Nephron progenitor cell (in vitro differentiated cells): ENCODE data around the gene TMEM63C.
"Not testable (repeated sequence)": the region's sequence is repeated elsewhere in the genome, so short reads cannot be mapped to it uniquely, and the experiment has no call there.

Experiments
- DNase-seq: peaks from one replicate; pipeline ENCODE4 v3.0.0; 2021
- H3K27ac Mint-ChIP-seq: 2 replicates; pipeline ENCODE4 v1.8.0; 2021; ENCODE audit warnings: mild to moderate bottlenecking, moderate library complexity, mixed read lengths
- H3K27me3 Mint-ChIP-seq: 2 replicates; pipeline ENCODE4 v1.8.0; 2021; ENCODE audit warnings: mild to moderate bottlenecking, low read depth, mixed read lengths; ENCODE audit not compliant: poor library complexity
- H3K36me3 Mint-ChIP-seq: 2 replicates; pipeline ENCODE4 v1.8.0; 2021; ENCODE audit warnings: low read depth, mixed read lengths
- H3K4me1 Mint-ChIP-seq: 2 replicates; pipeline ENCODE4 v1.8.0; 2021; ENCODE audit warnings: mixed read lengths
- H3K4me3 Mint-ChIP-seq: 2 replicates; pipeline ENCODE4 v1.8.0; 2021; ENCODE audit warnings: mild to moderate bottlenecking, moderate library complexity, mixed read lengths
- H3K9me3 Mint-ChIP-seq: 2 replicates; pipeline ENCODE4 v1.8.0; 2021; ENCODE audit warnings: mild to moderate bottlenecking, moderate library complexity, mixed read lengths
- TF ChIP-seq, protein P1 (sequence below): fragments of 200-600 bp; sonication (generic); IDR thresholded peaks from 2 replicates; pipeline ENCODE4 v1.5.0; 2021; ENCODE audit warnings: antibody characterized with exemption

The TMEM63C gene

GRCh38 chr14:77276295-77276935 is 94.8 kb downstream of the TMEM63C start:
- Mint-ChIP-seq H3K4me1 (peaks cover 6% of the 10 kb centered on the region), H3K36me3 (peaks cover 18% of the 10 kb centered on the region), H3K4me3 (no peak overlapping the region), H3K27me3 (peaks cover 31% of the 10 kb centered on the region), H3K9me3 (peaks cover 14% of the 10 kb centered on the region), H3K27ac (peak overlapping the region; percentile 64)
- TF ChIP-seq, protein P1, sequence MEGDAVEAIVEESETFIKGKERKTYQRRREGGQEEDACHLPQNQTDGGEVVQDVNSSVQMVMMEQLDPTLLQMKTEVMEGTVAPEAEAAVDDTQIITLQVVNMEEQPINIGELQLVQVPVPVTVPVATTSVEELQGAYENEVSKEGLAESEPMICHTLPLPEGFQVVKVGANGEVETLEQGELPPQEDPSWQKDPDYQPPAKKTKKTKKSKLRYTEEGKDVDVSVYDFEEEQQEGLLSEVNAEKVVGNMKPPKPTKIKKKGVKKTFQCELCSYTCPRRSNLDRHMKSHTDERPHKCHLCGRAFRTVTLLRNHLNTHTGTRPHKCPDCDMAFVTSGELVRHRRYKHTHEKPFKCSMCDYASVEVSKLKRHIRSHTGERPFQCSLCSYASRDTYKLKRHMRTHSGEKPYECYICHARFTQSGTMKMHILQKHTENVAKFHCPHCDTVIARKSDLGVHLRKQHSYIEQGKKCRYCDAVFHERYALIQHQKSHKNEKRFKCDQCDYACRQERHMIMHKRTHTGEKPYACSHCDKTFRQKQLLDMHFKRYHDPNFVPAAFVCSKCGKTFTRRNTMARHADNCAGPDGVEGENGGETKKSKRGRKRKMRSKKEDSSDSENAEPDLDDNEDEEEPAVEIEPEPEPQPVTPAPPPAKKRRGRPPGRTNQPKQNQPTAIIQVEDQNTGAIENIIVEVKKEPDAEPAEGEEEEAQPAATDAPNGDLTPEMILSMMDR = no peak
- no peak for DNase-seq

DNA sequence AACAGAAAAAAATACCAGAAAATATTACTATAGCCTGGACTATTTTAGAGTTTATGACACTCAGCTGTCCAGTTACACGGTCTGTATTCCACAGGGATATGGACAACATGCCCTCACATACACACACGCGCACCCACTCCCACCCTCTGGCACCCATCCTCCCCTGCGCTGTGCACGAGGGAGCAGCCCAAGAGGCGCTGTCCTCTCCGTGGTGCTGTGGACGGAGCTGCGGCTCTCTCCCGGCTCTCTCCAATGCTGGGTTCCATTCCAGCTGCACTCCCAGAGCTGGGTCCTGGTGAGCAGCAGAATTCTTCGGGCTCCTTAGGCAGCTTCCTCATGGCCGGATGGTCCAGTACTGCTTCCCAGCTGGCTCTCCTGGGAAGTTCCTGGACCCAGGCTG is 95.4 kb downstream of the TMEM63C start:
- no peak for DNase-seq
- H3K36me3 Mint-ChIP-seq = peaks cover 18% of the 10 kb centered on the region
- no peak overlapping the region for H3K4me3 Mint-ChIP-seq
- H3K9me3 Mint-ChIP-seq = peaks cover 11% of the 10 kb centered on the region
- peaks cover 25% of the 10 kb centered on the region for H3K27me3 Mint-ChIP-seq
- H3K4me1 Mint-ChIP-seq = peaks cover 6% of the 10 kb centered on the region
- TF ChIP-seq, protein P1 = no peak
- H3K27ac Mint-ChIP-seq = no peak overlapping the region

DNA sequence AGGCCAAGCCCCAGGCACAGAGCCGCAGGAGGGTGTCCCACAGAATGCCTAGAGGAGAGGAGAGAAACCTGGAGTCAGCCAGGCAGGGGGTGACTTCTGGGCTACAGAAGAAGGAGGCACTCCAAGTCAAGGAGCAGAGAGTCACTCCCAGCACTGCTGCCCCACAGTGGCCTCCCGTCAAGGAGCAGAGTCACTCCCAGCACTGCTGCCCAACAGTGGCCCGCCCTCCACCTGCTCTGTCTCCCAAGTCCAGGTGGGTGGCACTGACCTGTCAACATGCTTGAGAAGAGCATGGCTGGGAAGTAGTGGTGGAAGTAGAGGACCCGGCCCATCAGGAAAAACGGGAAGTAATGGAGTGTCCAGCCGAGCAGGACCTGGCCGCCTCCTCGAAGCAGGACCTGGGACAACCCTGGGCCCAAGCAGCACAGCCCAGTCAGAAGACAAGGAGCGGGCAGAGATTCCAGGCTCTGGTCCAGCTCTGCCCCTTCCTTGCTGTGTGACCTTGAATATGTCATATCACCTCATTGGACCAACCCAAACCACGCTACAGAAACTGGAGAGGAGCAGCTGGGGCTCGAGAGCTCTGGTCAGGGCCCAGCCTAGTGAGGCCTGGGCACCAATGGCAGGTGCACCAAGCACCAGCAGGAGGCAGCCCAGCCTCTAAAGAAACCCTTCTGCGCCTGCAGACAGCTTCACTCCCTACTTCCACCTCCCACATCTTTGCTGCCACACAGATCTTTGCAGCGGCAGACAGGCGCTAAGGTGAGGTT is 97.0 kb downstream of the TMEM63C start:
- Mint-ChIP-seq H3K9me3 (no peaks in the 10 kb centered on the region), H3K4me3 (no peak overlapping the region), H3K27me3 (peaks cover 8% of the 10 kb centered on the region), H3K36me3 (peaks cover 12% of the 10 kb centered on the region), H3K27ac (no peak overlapping the region), H3K4me1 (peaks cover 6% of the 10 kb centered on the region)
- no peak for DNase-seq
- TF ChIP-seq, protein P1 = no peak

GRCh38 chr14:77279719-77280118 is 98.1 kb downstream of the TMEM63C start:
- TF ChIP-seq, protein P1 = no peak
- no peak overlapping the region for H3K4me3 Mint-ChIP-seq
- H3K9me3 Mint-ChIP-seq = no peaks in the 10 kb centered on the region
- no peaks in the 10 kb centered on the region for H3K27me3 Mint-ChIP-seq
- peaks cover 19% of the 10 kb centered on the region for H3K36me3 Mint-ChIP-seq
- no peak for DNase-seq
- H3K27ac Mint-ChIP-seq = no peak overlapping the region
- peaks cover 6% of the 10 kb centered on the region for H3K4me1 Mint-ChIP-seq

GRCh38 chr14:77280921-77281320 is 99.3 kb downstream of the TMEM63C start:
- H3K4me1 Mint-ChIP-seq, H3K27me3 Mint-ChIP-seq, H3K27ac Mint-ChIP-seq, DNase-seq, H3K4me3 Mint-ChIP-seq, H3K9me3 Mint-ChIP-seq: not testable (repeated sequence)
- H3K36me3 Mint-ChIP-seq = peaks cover 31% of the 10 kb centered on the region

GRCh38 chr14:77281852-77282410 is 100.3 kb downstream of the TMEM63C start:
- Mint-ChIP-seq H3K27ac (no peak overlapping the region), H3K36me3 (peaks cover 41% of the 10 kb centered on the region), H3K27me3 (no peaks in the 10 kb centered on the region), H3K4me1 (peaks cover 6% of the 10 kb centered on the region), H3K9me3 (no peaks in the 10 kb centered on the region), H3K4me3 (no peak overlapping the region)
- TF ChIP-seq, protein P1 = no peak
- no peak for DNase-seq
